ENCODE measurements around the gene PODXL2.

The PODXL2 gene, protein sequence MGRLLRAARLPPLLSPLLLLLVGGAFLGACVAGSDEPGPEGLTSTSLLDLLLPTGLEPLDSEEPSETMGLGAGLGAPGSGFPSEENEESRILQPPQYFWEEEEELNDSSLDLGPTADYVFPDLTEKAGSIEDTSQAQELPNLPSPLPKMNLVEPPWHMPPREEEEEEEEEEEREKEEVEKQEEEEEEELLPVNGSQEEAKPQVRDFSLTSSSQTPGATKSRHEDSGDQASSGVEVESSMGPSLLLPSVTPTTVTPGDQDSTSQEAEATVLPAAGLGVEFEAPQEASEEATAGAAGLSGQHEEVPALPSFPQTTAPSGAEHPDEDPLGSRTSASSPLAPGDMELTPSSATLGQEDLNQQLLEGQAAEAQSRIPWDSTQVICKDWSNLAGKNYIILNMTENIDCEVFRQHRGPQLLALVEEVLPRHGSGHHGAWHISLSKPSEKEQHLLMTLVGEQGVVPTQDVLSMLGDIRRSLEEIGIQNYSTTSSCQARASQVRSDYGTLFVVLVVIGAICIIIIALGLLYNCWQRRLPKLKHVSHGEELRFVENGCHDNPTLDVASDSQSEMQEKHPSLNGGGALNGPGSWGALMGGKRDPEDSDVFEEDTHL

DNA sequence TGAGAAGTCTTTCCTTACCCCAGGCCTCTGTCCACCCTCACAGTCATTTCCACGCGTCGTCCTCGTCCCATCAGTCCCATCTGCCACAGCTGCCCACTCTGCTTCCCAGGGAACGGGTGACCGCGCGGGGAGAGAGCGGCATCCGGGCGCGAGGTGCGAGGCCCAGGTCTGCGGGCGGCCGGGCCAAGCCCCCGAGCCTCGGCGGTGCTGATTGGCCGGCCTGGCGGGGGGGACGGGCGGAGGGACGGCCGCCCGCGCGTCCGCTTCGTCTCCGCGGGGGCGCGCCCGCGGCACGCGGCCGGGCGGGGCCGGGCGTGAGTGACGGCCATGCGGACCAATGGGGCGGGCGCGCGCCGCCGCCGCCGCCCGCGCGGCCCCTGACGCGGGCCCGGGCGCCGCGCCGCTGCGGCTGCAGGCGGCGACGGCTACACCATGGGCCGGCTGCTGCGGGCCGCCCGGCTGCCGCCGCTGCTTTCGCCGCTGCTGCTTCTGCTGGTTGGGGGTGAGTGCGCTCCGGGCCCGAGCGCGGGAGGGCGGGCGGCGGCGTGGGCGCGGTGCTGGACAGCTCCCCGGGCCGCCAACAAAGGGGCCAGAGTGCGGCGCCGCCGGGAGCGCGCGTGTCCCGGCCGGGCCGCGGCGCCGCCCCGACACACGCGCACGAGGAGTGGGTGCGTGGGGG lies at the start of gene PODXL2:
TSS of gene PODXL2 (plus strand) at position 398 of the 679 bp plus-strand sequence. CDS start at position 433, 35 bp downstream.
- DNase-seq, result peak; percentile 79

DNA sequence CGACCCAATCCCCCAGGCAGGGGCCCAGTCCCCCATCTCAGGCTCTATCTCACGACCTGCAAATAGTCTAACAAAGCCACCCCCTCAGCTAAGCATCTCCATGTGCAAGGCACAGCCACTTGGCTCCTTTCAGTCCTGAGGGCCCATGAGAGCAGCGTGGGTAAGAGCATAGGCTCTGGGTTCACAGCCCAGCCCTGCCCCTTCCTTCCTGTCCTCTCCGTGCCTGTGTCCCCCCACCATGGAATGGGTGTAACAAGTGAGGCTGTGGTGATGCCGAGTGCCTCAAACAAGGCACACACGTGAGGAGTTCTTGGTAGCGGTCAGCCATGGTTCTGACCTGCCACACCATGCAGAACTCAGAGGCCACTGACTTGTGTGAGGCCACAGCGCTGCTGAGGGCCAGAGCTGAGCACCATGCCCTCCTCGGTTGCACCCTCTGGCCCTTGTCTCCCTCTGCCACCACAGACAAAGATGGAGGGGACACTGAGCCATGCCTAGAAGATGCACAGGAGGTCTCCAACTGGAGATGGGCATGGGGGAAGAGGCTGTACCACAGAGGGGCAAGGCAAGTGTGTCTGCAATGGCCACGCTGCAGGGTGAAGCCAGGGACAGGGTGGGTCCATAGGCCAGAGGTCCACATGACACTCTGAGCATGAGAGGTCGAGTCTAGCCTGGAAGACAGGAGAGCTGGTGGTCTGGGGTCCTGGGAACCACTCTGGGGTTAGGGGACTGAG lies 48.5 kb upstream of the PODXL2 start:
- no peak for DNase-seq

DNA sequence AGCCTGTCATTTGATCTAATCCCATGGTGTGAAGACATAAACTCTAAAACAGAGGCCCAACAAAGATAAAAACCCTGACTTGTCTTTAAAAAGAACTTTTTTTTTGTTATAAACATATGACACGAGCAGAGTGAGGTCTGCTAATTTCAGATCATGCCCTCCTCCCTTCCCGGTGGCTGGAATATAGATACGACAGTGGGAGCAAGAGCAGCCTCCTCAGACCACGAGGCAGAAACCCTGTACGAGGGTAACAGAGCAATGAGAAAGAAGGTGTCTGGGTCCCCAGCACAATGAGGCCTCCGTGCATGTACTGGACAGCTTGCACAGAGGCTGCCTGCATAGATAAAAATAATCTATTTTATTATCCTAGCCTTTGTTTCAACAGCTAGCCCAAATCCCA lies 44.3 kb upstream of the PODXL2 start:
- DNase-seq, result no peak

DNA sequence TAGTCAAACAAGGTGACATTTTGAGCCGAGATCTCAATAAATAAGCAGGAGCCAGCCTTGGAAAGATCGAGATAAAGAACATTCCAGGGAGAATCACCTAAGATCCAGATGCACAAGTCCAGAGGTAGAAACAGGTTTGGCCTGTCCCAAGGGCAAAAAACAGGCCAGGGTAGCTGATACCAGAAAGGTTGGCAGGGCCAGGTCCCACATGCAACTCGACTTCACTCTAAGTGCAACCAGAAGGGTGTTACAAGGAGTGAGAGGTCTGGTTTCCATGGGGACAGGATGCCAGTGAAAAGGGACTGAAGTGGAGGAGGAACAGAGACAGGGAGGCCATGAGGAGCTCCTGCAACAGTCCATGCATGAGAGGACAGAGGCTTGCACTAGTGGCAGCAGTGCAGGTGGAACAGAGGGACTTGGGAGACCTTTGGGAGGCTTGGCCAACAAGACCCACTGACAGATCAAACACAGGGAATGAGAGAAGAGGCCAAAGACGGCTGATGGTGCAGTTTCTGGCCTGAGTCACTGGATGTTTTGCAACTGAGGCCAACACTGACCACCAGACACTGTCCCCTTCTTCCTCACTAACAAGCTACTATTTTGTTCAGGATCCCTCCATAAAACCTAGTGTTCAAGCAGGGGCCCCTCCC lies 43.7 kb upstream of the PODXL2 start:
- no peak for DNase-seq

DNA sequence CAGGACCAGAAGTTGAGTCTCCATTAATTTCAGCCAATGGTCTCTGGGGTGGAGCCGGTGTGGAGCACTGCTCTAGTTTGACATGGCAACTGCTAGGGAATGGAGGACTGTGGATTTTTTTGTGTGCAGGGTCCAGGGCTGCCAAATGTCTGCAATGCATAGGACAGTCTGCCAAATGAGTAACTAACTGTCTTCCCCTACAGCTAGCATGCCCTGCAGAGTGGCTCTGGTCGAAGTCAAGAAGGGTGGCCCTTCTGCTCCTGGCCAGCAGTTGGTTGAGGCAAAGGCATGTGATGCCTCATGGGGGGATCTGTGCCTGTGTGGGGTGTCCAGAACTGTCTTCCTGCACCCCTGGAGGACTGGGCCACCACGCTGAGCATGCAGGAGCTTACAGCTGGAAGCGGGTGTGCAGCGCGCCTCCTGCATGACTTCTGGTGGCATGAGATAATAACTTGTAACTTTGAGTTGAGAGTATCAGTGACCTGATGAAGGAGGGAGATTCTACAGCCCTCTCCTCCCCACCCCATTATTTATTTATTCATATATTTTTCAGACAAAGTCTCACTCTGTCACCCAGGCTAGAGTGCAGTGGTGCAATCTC lies 43.1 kb upstream of the PODXL2 start:
- no peak for DNase-seq

DNA sequence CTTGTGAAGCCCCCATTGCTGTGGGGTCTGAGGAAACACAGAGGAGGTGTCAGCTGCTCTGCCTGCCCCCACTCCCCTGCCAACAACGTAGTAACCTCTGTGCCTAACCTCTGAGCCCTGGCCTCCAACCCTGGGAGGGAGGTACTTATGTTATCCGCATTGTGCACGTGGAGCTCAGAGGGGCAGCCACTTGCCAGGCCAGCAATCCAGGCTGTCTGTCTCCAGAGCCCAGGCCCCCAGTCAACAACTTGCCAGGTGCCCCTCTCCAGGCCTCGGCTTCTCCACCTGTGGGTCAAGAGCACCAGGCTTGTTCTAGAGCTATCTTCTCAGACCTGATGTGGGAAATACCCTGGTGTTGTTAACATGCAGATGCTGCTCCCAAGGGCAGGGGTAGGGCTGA lies 41.1 kb upstream of the PODXL2 start:
- no peak for DNase-seq

DNA sequence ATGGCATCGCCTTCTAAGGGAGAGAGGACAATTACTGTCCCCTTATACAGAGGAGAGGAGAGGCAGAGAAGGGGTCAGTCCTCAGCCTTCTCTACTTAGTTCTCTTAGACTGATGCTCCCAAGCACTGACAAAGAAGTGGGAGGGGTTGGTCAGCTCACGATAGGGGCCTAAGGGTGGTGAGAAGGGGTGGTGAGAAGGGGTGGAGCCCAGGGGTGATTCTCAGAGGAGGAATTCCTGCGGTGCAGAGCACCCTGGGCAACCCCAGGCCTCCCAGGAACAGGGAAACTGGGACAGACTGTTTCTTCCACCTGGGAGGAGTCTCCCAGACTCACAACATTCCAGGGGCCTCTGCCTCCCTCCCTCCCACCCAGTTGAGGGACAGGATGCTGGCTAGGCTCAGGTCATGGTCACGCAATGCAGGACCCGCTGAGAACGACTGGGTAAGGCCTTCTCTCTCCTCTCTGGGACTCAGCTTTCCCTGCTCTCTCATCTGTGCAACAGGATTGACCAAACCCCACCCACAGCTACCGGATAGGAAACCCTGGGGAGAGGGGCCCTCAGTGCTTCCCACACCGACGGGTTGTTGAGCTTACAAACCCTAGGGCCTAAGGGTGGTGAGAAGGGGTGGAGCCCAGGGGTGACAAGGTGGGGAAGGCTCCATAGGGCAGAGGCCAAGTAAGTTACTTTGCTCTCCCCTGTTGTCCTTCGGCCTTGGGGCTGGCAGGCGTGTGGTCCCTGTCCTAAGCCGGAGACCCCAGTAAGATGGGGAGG lies 40.0 kb upstream of the PODXL2 start:
- DNase-seq, result peak; percentile 25

DNA sequence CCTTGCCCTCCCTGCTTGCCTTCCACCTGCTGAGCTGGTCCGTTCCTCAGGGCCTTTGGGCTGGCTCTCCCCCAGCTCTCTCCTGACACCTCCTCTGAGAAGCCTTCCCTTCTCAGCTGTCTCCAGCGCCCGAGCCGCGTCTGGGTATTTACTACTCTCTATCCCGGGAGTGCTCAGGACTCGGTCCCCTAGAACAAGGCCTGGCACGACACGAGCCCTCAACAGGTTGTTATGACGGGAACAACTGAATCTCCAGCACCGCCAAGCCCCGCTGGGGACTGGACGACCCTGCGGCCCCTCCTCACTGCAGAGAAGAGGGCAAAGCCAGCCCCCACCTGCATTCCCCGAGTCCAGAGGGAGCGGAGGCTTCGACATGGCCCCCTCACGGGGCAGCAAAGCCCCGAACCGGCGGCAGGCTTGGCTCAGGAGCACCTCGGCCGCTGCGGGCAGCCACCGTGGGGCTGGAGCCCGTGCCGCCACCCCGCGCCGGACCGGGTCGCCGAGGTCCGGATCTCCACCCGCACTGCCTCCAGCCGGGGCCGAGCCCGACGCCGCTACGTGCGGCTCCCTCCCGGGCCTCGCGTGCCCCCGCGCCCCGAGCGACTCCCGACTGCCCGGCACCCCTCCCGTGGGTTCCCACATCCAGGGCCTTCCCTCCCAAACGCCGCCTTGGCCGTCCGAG lies 39.2 kb upstream of the PODXL2 start:
- peak; percentile 57 for DNase-seq

DNA sequence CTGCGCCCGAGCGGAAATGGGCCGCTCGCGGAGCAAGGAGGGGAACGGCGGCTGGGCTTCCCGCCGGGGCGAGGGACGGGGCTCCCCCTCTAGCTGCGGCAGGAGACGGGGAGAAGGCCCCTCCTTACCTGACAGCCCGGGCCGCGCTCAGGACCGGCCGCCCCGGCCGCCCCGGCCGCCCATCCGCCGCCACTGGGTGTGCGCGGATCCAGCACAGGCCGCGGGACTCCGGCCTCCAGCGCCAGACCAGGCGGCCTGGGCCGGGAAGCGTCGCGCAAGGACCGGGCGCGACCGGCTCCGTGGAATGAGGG lies 38.7 kb upstream of the PODXL2 start:
- DNase-seq, result no peak

DNA sequence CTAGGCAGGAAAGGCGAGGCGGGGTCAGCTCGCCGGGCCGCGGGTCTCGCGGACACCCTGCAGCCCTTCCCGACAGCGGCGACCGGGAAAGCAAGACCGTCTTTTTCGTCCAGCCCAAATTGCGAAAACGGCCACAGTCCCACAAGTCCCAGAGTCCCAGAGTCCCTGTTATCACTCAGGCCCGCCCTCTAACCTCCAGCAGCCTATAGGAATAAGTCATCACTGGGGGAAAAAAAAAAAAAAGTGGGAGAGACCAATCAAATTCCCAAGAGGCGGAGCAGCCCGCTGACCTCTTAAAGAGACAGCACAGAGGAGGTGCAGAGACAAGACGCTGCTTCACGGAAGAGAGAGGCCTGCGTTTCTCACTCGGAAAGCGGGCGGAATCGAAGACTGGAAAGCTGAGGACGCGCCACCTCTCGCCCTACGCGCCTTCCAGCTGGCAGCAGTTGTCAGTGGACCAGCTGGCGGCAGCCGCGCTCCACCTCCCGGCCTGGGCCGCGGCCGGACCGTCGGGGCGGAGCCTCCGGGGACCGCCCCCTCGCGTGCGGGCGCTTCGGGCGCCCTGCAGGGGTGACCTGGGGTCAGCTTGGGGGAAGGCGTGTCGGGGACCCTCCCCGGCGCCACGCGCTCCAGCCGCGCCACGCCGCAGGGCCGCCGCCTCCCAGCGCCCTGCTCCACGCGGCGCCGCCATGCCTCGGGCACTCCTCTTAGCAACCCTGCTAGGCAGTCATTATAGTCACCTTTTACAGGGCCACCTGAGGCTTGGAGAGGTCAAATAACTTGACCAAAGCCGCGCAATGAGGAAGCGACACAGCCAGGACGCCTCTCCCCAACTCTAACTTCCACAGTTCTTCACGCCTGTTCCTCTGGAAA lies 38.2 kb upstream of the PODXL2 start, which contains the start of gene TPRA1:
TSS of gene TPRA1 (minus strand) at position 141 of the 873 bp plus-strand sequence. CDS start 10,587 bp downstream, outside the sequence.
- peak; percentile 98 for DNase-seq

DNA sequence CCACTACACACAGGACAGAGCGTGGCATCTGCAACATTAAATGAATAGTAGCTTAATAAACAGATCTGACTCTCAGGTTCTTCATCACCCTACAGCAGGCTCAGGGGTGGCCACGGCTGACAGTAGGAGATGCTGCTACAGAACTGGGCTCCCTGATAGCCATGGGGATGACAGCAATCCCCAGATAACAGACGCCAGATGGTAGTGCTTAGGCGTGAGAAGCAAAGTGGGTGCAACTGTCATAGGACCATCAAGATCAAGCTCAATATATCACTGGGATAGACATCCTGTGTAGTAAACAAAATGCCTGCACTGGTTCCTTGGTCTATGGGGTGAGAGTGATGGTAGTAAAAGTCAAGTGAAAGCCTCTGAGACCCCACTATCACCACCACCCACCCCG lies 35.8 kb upstream of the PODXL2 start:
- no peak for DNase-seq

DNA sequence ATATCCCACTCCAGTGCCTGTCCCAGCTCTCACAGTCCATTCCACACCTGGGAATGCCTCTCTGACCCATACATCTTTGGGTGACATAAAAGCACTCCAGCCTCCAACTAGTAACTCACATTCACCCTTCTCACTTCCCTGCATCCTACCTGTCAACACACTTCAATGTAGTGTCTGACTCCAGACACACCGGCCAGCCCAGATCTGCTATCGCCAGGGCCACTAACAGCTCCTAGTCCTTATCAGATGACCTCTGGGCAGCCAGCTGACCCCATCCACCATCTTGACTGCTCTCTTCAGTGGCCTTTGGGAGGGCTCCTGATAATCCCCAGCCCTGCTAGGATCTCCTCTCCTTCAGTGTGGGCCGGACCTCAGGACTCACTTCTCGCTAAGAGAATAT lies 33.7 kb upstream of the PODXL2 start:
- DNase-seq, result no peak

DNA sequence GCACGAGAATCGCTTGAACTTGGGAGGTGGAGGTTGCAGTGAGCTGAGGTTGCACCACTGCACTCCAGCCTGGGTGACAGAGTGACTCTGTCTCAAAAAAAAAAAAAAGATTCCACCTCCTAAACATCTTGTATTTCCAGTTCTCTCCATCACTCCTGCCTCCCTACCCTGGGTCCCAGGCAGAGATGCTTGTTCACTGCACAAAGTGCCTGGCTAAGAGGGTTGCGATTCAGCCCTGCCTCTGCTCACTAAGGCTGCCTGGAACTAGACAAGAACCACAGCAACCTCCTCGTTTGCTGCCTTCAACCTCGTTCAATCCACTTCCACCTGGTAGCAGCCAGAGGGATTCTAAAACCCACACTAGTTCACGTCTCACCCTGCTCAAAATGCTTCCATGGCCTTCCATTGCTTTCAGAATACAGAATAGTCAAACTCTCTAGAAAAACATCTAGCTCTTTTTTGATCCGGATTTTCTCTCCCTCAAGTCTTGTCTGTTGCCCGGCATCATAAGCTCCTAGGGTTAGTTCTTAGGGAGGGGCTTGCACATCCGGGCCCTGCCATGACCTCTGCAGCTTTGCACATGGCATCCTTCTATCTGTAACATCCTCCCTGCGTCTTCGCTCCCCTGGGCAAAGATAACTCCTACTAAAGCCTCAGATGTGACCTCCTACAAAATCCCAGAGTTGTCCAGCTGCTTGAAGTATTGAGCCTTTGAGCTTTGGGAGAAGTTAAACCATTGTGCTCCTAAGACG lies 31.8 kb upstream of the PODXL2 start:
- DNase-seq, result peak; percentile 9

DNA sequence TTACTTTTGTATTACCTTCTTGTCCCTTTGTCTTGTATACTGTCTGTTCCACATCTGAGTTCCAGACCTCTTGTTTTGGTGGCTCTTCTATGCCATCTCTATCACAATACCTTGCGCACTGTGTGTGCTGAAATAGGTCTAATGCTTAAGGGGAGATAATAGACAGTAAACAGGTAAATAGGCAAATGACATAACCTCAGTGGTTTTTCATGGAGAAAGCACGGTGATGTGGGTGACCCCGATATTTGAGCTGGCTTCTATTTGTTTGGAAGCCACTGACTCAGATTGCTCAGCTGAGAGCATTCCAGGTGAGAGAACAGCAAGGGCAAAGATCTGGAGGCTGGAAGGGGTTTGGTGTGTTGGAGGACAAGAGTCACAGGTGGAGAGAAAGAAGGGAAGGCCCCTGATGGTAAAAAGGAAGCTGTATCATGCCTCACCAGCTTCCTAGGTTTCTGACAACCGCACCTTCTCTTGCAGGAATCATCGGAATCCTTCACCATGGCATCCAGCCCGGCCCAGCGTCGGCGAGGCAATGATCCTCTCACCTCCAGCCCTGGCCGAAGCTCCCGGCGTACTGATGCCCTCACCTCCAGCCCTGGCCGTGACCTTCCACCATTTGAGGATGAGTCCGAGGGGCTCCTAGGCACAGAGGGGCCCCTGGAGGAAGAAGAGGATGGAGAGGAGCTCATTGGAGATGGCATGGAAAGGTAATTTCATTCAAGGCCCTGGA lies 30.0 kb upstream of the PODXL2 start:
- no peak for DNase-seq

DNA sequence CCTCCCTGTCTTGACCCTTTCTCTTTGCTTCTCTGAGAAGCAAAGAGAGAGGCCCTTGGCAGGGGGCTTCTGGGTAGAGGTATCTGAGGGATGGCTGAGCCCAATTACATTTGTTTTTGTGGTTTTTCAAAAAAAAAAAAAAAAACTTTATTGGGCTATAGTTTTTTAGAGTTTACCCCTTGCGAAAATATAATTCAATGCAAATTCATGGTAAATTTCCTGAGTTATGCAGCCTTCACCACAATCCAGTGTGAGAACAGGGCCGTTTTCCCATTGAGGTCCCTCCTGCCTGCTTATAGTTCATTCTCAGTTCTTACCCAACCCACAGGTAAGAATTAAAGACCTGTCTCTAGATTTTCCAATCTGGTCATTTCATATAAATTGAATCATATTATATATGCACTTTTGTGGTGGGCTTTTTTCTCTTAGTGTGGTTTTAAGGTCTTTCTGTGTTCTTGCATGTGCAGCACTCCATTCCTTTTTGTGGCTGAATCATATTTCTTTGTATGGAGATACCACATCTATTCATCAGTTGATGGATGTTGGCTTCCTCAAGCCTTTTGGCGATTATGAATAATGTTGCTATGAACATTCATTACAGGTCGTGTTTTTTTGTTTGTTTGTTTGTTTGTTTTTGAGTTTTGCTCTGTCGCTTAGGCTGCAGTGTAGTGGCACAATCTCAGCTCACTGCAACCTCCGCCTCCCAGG lies 28.1 kb upstream of the PODXL2 start:
- DNase-seq, result no peak

DNA sequence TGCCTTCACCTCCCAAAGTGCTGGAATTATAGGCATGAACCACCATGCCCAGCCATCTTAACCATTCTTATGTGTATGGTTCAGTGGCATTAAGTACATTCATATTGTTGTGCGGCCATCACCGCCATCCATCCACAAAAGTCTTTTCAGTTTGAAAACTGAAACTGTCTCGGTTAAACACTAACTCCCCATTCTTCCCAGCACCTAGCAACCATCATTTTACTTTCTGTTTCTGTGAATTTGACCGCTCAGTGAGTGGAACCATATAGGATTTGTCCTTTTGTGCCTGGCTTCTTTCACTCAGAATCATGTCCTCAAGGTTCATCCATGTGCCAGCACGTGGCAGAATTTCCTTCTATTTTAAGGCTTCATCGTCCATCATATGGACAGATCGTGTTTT lies 24.9 kb upstream of the PODXL2 start:
- DNase-seq, result no peak

DNA sequence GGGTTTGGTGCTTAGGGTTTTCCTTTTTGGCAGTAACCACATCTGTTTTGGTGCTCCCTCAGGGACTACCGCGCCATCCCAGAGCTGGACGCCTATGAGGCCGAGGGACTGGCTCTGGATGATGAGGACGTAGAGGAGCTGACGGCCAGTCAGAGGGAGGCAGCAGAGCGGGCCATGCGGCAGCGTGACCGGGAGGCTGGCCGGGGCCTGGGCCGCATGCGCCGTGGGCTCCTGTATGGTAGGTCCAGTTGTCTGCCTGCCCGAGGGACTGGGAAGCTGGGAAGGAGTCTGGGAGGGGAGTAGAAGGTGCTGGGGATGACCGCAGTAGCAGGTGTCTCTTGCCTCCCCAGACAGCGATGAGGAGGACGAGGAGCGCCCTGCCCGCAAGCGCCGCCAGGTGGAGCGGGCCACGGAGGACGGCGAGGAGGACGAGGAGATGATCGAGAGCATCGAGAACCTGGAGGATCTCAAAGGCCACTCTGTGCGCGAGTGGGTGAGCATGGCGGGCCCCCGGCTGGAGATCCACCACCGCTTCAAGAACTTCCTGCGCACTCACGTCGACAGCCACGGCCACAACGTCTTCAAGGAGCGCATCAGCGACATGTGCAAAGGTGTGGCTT lies 24.3 kb upstream of the PODXL2 start:
- no peak for DNase-seq

Measured in eye (tissue), 1 donor.